Astrocyte (in vitro differentiated cells and primary cell): ENCODE results near the gene RBM25.

Experiments used
- EZH2 ChIP-seq: IDR thresholded peaks from 2 replicates; pipeline ENCODE4 v1.6.1; 2012; ENCODE audit warnings: mild to moderate bottlenecking, low read length, inconsistent platforms; ENCODE audit not compliant: insufficient read depth
- TF ChIP-seq, protein P1 (sequence below): IDR thresholded peaks from 2 replicates; pipeline ENCODE4 v1.5.1; 2011; ENCODE audit warnings: low read depth, mild to moderate bottlenecking, inconsistent platforms, low read length, moderate library complexity; ENCODE audit not compliant: insufficient read depth

DNA sequence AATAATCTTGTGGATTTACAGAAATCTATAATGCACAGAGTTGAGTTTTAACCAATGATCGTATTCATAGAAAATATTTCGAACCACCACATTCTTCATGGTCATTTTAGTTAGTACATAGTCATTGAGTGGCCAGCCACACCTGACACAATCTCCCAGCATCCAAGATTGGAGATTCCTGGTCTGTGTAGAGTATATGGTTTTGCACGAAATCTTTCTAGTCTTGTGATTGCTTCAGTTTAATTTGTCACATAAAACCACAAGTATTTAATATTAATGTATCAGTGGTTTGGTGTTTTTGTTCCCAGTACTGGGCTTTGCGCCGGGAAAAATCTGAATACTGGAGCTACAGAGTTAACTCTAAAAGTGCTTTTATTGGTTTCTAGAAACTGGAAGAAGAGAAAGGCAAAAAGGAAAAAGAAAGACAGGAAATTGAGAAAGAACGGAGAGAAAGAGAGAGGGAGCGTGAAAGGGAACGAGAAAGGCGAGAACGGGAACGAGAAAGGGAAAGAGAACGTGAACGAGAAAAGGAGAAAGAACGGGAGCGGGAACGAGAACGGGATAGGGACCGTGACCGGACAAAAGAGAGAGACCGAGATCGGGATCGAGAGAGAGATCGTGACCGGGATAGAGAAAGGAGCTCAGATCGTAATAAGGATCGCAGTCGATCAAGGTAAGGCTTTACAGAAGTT, 44.6 kb downstream of the RBM25 start:
- TF ChIP-seq EZH2: no peak
- TF ChIP-seq, protein P1, sequence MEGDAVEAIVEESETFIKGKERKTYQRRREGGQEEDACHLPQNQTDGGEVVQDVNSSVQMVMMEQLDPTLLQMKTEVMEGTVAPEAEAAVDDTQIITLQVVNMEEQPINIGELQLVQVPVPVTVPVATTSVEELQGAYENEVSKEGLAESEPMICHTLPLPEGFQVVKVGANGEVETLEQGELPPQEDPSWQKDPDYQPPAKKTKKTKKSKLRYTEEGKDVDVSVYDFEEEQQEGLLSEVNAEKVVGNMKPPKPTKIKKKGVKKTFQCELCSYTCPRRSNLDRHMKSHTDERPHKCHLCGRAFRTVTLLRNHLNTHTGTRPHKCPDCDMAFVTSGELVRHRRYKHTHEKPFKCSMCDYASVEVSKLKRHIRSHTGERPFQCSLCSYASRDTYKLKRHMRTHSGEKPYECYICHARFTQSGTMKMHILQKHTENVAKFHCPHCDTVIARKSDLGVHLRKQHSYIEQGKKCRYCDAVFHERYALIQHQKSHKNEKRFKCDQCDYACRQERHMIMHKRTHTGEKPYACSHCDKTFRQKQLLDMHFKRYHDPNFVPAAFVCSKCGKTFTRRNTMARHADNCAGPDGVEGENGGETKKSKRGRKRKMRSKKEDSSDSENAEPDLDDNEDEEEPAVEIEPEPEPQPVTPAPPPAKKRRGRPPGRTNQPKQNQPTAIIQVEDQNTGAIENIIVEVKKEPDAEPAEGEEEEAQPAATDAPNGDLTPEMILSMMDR: no peak
